AG09319 (cell line): ENCODE data around the gene RTN4RL1.

ENCODE experiments used
- DNase-seq: peaks from one replicate; pipeline ENCODE4 v3.0.0-alpha.2; 2010; ENCODE audit warnings: low read depth; ENCODE audit errors: extremely low read depth
- TF ChIP-seq, protein P1 (sequence below): IDR thresholded peaks from 2 replicates; pipeline ENCODE4 v1.5.1; 2011; ENCODE audit warnings: low read depth, mild to moderate bottlenecking, inconsistent platforms, low read length, moderate library complexity

Gene RTN4RL1

DNA sequence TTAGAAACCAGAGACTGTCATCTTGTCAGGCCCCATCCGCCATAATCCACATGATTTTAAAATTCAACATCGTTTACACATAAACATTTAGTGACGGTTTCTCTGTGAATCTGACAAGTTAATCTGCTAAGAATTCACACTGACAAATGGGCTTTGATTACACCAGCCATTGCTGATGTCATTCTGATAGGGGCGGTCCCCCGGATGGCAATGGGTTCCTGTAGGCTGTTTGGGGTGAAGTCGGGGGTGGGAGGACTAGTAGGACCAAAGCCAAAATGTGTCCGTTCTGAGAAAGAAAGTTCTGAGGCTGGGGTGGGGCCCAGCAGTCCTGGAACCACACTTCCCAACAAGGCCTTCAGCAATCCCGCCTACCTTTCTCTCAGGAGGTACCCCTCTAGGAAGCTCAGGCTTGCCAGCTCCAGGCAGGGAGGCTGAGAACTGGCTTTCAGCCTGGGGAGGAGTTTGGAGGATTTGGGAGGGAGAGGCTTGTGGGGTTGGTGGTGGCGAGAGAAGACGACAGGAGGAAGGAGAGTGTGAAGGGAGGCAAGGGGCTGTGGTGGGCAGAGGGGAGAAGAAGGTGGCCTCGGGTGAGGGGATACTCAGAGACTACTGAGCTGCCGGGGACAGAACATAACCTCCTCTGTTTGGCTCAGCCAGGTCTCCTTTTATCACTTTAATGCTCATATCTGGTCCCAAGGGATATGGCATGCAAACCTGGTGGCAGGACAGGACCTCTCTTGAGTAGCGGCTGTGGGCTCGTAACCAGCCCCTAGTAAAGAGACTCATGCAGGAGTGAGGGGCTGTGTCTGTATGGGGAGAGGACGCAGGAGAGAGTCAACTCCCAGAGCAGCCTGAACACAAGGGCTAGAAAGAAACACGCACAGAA is 38.4 kb upstream of the RTN4RL1 start:
- TF ChIP-seq, protein P1, sequence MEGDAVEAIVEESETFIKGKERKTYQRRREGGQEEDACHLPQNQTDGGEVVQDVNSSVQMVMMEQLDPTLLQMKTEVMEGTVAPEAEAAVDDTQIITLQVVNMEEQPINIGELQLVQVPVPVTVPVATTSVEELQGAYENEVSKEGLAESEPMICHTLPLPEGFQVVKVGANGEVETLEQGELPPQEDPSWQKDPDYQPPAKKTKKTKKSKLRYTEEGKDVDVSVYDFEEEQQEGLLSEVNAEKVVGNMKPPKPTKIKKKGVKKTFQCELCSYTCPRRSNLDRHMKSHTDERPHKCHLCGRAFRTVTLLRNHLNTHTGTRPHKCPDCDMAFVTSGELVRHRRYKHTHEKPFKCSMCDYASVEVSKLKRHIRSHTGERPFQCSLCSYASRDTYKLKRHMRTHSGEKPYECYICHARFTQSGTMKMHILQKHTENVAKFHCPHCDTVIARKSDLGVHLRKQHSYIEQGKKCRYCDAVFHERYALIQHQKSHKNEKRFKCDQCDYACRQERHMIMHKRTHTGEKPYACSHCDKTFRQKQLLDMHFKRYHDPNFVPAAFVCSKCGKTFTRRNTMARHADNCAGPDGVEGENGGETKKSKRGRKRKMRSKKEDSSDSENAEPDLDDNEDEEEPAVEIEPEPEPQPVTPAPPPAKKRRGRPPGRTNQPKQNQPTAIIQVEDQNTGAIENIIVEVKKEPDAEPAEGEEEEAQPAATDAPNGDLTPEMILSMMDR, result no peak
- DNase-seq, result no peak

- TF ChIP-seq, protein P1, result no peak
- DNase-seq, result no peak
Measured at GRCh38 chr17:2062571-2063183, 37.5 kb upstream of the RTN4RL1 start.

GRCh38 chr17:2061441-2061958 is 36.4 kb upstream of the RTN4RL1 start:
- no peak for DNase-seq
- TF ChIP-seq, protein P1, result no peak

GRCh38 chr17:2060681-2061440 is 35.7 kb upstream of the RTN4RL1 start:
- no peak for DNase-seq
- TF ChIP-seq, protein P1, result no peak

DNA sequence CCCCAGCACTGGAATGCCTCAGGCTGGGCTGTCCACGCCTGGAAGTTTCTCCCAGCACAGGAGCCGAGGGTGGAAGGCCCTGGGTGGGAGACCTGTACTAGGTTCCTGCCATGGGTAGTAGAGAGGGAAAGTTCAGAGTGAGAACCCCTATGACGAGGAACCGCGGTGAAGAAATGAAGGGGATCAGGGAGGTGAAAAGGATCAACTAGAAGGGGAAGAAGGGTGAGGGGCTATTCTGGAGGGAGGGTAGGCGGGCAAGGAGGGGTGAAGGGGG is 35.2 kb upstream of the RTN4RL1 start:
- TF ChIP-seq, protein P1, result no peak
- no peak for DNase-seq

DNA sequence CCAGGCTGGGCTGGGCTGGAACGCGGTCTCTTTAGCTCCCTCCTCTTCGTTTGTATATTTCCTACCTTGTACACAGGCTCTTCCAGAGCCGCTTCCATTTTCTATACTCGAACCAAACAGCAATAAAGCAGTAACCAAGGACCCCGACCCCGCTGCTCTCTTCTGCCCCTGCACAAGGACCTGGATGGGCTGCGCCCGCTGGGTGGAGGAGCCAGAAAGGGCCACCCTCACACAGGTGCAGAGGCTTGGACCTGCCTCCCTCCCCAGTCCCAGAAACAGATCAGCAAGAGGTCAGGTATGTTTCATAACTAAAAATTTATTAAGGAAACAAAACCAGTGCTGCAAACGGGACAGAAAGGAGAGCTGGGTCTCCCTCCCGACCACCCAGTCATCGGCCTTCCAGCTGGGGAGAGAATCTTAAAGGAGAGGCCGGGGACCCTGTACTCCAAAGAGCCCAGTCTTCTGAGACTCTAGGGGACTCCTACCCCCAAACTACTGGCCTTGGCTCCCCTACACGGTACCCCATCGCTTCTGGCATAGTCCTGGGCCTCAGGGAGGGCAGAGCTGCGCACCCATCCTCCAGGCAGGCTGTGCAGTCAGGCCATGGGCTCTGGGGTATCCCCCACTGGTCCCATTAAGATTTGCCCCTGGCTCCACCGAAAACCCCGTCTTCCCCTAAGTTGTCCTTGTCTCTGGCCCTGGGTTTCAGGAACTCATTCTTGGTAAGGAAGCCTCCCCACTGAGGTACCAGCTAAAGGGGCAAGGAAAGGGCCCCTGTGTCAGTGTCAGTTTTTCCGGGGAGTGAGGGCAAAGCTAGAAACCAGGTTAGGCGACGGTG is 34.6 kb upstream of the RTN4RL1 start:
- no peak for DNase-seq
- TF ChIP-seq, protein P1, result no peak
